HG03342 (cell line): ENCODE data around the gene NTNG2.

Source experiments
- ATAC-seq: cut with Tn5 transposase; IDR thresholded peaks from one replicate; pipeline ENCODE4 v1.9.1; 2021; ENCODE audit warnings: mild to moderate bottlenecking, moderate library complexity; ENCODE audit not compliant: unreplicated experiment

The NTNG2 gene

GRCh38 chr9:132169672-132170392, 8.0 kb downstream of the NTNG2 start:
- ATAC-seq, result no peak

GRCh38 chr9:132171702-132172101, 9.8 kb downstream of the NTNG2 start:
- ATAC-seq, result no peak

- no peak for ATAC-seq
These were observed 10.3 kb downstream of the NTNG2 start for GRCh38 chr9:132172185-132172584.

GRCh38 chr9:132175431-132175830, 13.6 kb downstream of the NTNG2 start:
- ATAC-seq, result no peak

- ATAC-seq, result no peak
These were observed 14.5 kb downstream of the NTNG2 start for GRCh38 chr9:132176338-132176737.

- ATAC-seq, result no peak
These were observed 20.0 kb downstream of the NTNG2 start for GRCh38 chr9:132181796-132182313.

GRCh38 chr9:132182314-132183091, 20.6 kb downstream of the NTNG2 start:
- ATAC-seq, result no peak

- no peak for ATAC-seq
These were observed 21.3 kb downstream of the NTNG2 start for GRCh38 chr9:132183134-132183533.

- ATAC-seq, result no peak
These were observed 21.9 kb downstream of the NTNG2 start for GRCh38 chr9:132183715-132184114.

GRCh38 chr9:132184124-132184523, 22.3 kb downstream of the NTNG2 start:
- ATAC-seq, result no peak

- ATAC-seq, result no peak
These were observed 23.5 kb downstream of the NTNG2 start for GRCh38 chr9:132185073-132186009.

- ATAC-seq, result no peak
These were observed 25.3 kb downstream of the NTNG2 start for GRCh38 chr9:132187121-132187620.

GRCh38 chr9:132190966-132191365, 29.1 kb downstream of the NTNG2 start:
- no peak for ATAC-seq

- ATAC-seq, result no peak
These were observed 30.9 kb downstream of the NTNG2 start for GRCh38 chr9:132192728-132193127.

- ATAC-seq, result no peak
These were observed 31.6 kb downstream of the NTNG2 start for GRCh38 chr9:132193227-132194124.

- ATAC-seq, result no peak
These were observed 32.6 kb downstream of the NTNG2 start for GRCh38 chr9:132194508-132194907.

GRCh38 chr9:132197315-132197714, 35.5 kb downstream of the NTNG2 start:
- ATAC-seq, result no peak

- ATAC-seq, result no peak
These were observed 36.1 kb downstream of the NTNG2 start for GRCh38 chr9:132197856-132198550.

- no peak for ATAC-seq
These were observed 37.2 kb downstream of the NTNG2 start for GRCh38 chr9:132199056-132199455.
